ENCODE results near the gene TPPP3.

DNA sequence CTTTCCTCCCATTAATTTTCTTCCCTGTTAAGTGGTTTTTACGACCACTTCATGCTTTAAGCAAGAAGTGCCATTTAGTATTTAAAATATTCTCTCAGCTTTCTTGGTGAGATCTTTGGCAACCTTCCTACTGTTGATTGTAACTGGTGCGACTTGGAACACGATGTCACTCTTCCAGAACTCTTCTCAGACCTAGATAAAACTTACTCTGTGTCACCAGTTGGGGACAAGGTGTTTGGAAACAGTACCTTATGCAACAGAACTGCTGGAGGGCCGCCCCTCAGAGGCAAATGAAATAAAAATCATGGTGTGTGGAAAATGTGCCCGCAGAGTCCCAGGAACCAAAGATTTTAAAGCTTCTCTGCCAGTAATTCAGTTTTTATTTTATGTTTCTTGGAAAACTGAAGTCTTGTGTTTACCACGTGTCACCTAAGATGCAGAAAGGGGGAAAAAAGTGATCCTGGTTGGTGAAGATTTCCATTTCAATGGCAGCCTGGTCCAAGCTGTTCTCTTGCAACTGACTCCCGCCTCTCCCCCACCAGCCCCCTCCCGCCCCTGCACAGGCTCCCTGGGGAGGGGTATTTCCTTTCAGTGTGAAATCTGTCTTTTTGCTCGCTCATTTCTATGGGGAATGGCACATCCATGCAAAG, 30.4 kb upstream of the TPPP3 start:
- TF ChIP-seq CTCF (conservative IDR thresholded peaks at IDR 0.05), result no peak
- TF ChIP-seq EZH2 (IDR thresholded peaks at IDR 0.05; ENCODE audit: low read depth), result no peak

Data from PC-9 (cell line).